A673 (cell line): Measurements from ENCODE around the gene GABRB3. TPM values are rescaled to one million over a fixed set of nuclear protein-coding genes. Genes with fewer than 3 reads are reported as not detected.

ENCODE experiments used
- BruUV-seq: library from RNA; stranded (reverse); fragments of 400-500 nt; replicated peaks from 2 replicates; lab custom pipeline; 2021; lab: Mats Ljungman, UMichigan
- CTCF ChIA-PET: fragments of 300-600 bp; sonication (Branson Sonifier 250); formaldehyde crosslinking; loops from one replicate; lab custom pipeline; 2022; ENCODE audit warnings: antibody characterized with exemption; lab: Charles Lee
- POLR2A ChIA-PET: fragments of 300-600 bp; sonication (Branson Sonifier 250); formaldehyde crosslinking; loops from one replicate; lab custom pipeline; 2022; ENCODE audit warnings: antibody characterized with exemption; ENCODE audit not compliant: low non-redundant PET; lab: Charles Lee
- DNase-seq: peaks from one replicate; pipeline ENCODE4 v3.0.0-alpha.2; 2015; ENCODE audit warnings: low spot score
- H3K27ac ChIP-seq: fragments of 200-600 bp; sonication (generic); 2 replicates; pipeline ENCODE4 v1.5.1; 2016; ENCODE audit warnings: mixed run types, low read depth, mild to moderate bottlenecking, mixed read lengths, antibody characterized with exemption, low read length; ENCODE audit not compliant: poor library complexity, severe bottlenecking
- H3K27me3 ChIP-seq: fragments of 200-600 bp; sonication (generic); replicated peaks from 2 replicates; pipeline ENCODE4 v1.6.1; 2017; ENCODE audit warnings: mixed run types, low read depth, mild to moderate bottlenecking, mixed read lengths, antibody characterized with exemption, low read length; ENCODE audit not compliant: insufficient read depth, poor library complexity
- H3K36me3 ChIP-seq: fragments of 200-600 bp; sonication (generic); 2 replicates; pipeline ENCODE4 v1.6.1; 2016; ENCODE audit warnings: mixed run types, mild to moderate bottlenecking, mixed read lengths, antibody characterized with exemption, low read length; ENCODE audit not compliant: insufficient read depth, poor library complexity, severe bottlenecking
- H3K4me1 ChIP-seq: fragments of 200-600 bp; sonication (generic); 2 replicates; pipeline ENCODE4 v1.6.1; 2017; ENCODE audit warnings: mixed run types, mild to moderate bottlenecking, mixed read lengths, antibody characterized with exemption, low read length; ENCODE audit not compliant: insufficient read depth, poor library complexity, severe bottlenecking
- H3K4me3 ChIP-seq: fragments of 200-600 bp; sonication (generic); 2 replicates; pipeline ENCODE4 v1.5.1; 2016; ENCODE audit warnings: low read depth, mixed run types, mild to moderate bottlenecking, mixed read lengths, low read length; ENCODE audit not compliant: poor library complexity, severe bottlenecking
- H3K9me3 ChIP-seq: fragments of 200-600 bp; sonication (generic); 2 replicates; pipeline ENCODE4 v1.6.1; 2016; ENCODE audit warnings: mixed run types, low read depth, mild to moderate bottlenecking, mixed read lengths, antibody characterized with exemption, low read length; ENCODE audit not compliant: poor library complexity, severe bottlenecking
- EZH2 ChIP-seq: fragments of 200-600 bp; sonication (generic); IDR thresholded peaks from 2 replicates; pipeline ENCODE4 v1.6.1; 2017; ENCODE audit warnings: borderline replicate concordance, low read depth, mild to moderate bottlenecking, mixed read lengths, antibody characterized with exemption, low read length; ENCODE audit not compliant: poor library complexity, severe bottlenecking
- intact Hi-C: fragments of 100-400 bp; cut with micrococcal nuclease; formaldehyde crosslinking; loops from one replicate; pipeline ENCODE4 v1.10.0; 2022; ENCODE audit not compliant: unreplicated experiment
- total RNA-seq: library from RNA; stranded (reverse); gene quantifications from 2 replicates; pipeline ENCODE4 v1.2.3, GENCODE V29; 2021
- TF ChIP-seq, protein P1 (sequence below): fragments of 300-800, 200-600 bp; sonication (generic); conservative IDR thresholded peaks from 2 replicates; pipeline ENCODE4 v1.5.1; 2017; ENCODE audit warnings: low read depth, mild to moderate bottlenecking, antibody characterized with exemption, low read length, moderate library complexity, mixed read lengths

GABRB3 gene
- total RNA-seq, 1 experiment from 2014 or later = not detected

DNA sequence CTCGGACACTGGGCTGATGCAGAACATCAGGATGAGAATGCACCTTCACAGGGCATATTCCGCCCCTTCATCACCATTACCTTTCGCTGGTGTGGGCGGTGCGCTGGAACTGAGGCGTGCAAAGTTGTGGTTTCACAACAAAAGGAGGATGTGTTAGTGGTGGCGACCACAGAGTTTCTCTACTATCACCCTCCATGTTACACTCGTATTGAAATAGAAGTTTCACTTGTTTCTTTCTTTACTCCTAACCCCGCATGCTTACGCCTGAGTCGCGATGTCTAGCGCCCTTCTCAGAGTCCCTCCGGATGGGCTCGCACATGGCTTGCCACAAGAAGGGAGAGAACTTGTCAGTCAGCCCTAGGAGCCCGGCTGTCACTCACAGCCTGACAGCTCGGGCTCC, 148.7 kb downstream of the GABRB3 start:
- no TSS peak for BruUV-seq
- no peak for TF ChIP-seq EZH2
- TF ChIP-seq, protein P1, sequence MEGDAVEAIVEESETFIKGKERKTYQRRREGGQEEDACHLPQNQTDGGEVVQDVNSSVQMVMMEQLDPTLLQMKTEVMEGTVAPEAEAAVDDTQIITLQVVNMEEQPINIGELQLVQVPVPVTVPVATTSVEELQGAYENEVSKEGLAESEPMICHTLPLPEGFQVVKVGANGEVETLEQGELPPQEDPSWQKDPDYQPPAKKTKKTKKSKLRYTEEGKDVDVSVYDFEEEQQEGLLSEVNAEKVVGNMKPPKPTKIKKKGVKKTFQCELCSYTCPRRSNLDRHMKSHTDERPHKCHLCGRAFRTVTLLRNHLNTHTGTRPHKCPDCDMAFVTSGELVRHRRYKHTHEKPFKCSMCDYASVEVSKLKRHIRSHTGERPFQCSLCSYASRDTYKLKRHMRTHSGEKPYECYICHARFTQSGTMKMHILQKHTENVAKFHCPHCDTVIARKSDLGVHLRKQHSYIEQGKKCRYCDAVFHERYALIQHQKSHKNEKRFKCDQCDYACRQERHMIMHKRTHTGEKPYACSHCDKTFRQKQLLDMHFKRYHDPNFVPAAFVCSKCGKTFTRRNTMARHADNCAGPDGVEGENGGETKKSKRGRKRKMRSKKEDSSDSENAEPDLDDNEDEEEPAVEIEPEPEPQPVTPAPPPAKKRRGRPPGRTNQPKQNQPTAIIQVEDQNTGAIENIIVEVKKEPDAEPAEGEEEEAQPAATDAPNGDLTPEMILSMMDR = no peak

GRCh38 chr15:26623071-26623470, 149.8 kb downstream of the GABRB3 start:
- POLR2A ChIA-PET = no interaction called here
- Histone ChIP-seq H3K4me1 (no peaks in the 10 kb centered on the region), H3K27ac (no peak overlapping the region), H3K36me3 (no peaks in the 10 kb centered on the region), H3K9me3 (peaks cover 49% of the 10 kb centered on the region), H3K4me3 (no peak overlapping the region), H3K27me3 (no peaks in the 10 kb centered on the region)
- intact Hi-C loops = no loop called here
- no peak for DNase-seq
- BruUV-seq = no TSS peak
- TF ChIP-seq, protein P1 = no peak
- no peak for TF ChIP-seq EZH2
- CTCF ChIA-PET = no interaction called here

More for the DNA sequence above, 148.7 kb downstream of the GABRB3 start:
- H3K27ac ChIP-seq = no peak overlapping the region
- no peaks in the 10 kb centered on the region for H3K36me3 ChIP-seq
- H3K4me3 ChIP-seq = no peak overlapping the region
- ChIA-PET CTCF (no interaction called here), POLR2A (no interaction called here)
- H3K9me3 ChIP-seq = peaks cover 56% of the 10 kb centered on the region
- no peak for DNase-seq
- H3K27me3 ChIP-seq = no peaks in the 10 kb centered on the region
- intact Hi-C loops = no loop called here
- H3K4me1 ChIP-seq = no peaks in the 10 kb centered on the region

GRCh38 chr15:26621816-26622215, 151.1 kb downstream of the GABRB3 start:
- H3K4me3 ChIP-seq = no peak overlapping the region
- no TSS peak for BruUV-seq
- intact Hi-C loops = no loop called here
- peaks cover 40% of the 10 kb centered on the region for H3K9me3 ChIP-seq
- ChIA-PET POLR2A (no interaction called here), CTCF (no interaction called here)
- DNase-seq = no peak
- no peaks in the 10 kb centered on the region for H3K36me3 ChIP-seq
- no peaks in the 10 kb centered on the region for H3K27me3 ChIP-seq
- H3K27ac ChIP-seq = no peak overlapping the region
- TF ChIP-seq, protein P1 = no peak
- no peak for TF ChIP-seq EZH2
- H3K4me1 ChIP-seq = no peaks in the 10 kb centered on the region
